Mucosa of descending colon (tissue), 3 donors: ENCODE results near the gene MTHFD1L. TPM values are rescaled to one million over a fixed set of nuclear protein-coding genes. Genes with fewer than 3 reads are reported as not detected.

ENCODE experiments used
- ATAC-seq: fragments of 200-7000 bp; cut with Tn5 transposase; one replicate; pipeline ENCODE4 v1.9.1; 2020; ENCODE audit warnings: mild to moderate bottlenecking, moderate library complexity
- DNase-seq, 3 donors: peaks; one replicate each; pipeline ENCODE4 v3.0.0-alpha.2; 2020
- H3K36me3 ChIP-seq: fragments of 200-600 bp; one replicate; pipeline ENCODE4 v1.8.0; 2021; ENCODE audit warnings: low read depth, mild to moderate bottlenecking
- H3K4me1 ChIP-seq: fragments of 200-600 bp; one replicate; pipeline ENCODE4 v1.8.0; 2021; ENCODE audit warnings: low read depth, mild to moderate bottlenecking
- H3K4me3 ChIP-seq: fragments of 200-600 bp; one replicate; pipeline ENCODE4 v1.8.0; 2021; ENCODE audit warnings: mild to moderate bottlenecking
- H3K9me3 ChIP-seq: fragments of 200-600 bp; one replicate; pipeline ENCODE4 v1.8.0; 2021; ENCODE audit warnings: mild to moderate bottlenecking
- intact Hi-C, 2 donors: fragments of 100-400 bp; cut with DNase I in 1 of 2; cut with micrococcal nuclease in 1 of 2; formaldehyde crosslinking; loops; one replicate each; pipeline versions ENCODE4 v1.11.0 to v1.11.1; 2022; cut with DNase I, micrococcal nuclease
- total RNA-seq, 3 donors: library from RNA; stranded (reverse); fragmentation: NEBNext Ultra II Directional in 2 of 3; extraction: Animal tissue kit (Norgen Biotek cat#: 25700) in 2 of 3; gene quantifications; one replicate each; pipeline versions ENCODE4 v1.2.1 to v1.2.4, GENCODE V29; 2021 to 2023
- TF ChIP-seq, protein P1 (sequence below): fragments of 200-600 bp; IDR thresholded peaks from one replicate; pipeline ENCODE4 v1.8.0; 2022; ENCODE audit warnings: antibody characterized with exemption, mild to moderate bottlenecking
- donor health status: DM: no; HTN: no; CAD: no; lungs with moderate emphysema.
- donor health status: DM: no; HTN: no; CAD: no.
- donor health status: DM: no; HTN: yes; CAD: no.

Gene MTHFD1L
- total RNA-seq, 3 donors from 2014 or later: 7.1 to 11.1 (median 8.9) TPM

DNA sequence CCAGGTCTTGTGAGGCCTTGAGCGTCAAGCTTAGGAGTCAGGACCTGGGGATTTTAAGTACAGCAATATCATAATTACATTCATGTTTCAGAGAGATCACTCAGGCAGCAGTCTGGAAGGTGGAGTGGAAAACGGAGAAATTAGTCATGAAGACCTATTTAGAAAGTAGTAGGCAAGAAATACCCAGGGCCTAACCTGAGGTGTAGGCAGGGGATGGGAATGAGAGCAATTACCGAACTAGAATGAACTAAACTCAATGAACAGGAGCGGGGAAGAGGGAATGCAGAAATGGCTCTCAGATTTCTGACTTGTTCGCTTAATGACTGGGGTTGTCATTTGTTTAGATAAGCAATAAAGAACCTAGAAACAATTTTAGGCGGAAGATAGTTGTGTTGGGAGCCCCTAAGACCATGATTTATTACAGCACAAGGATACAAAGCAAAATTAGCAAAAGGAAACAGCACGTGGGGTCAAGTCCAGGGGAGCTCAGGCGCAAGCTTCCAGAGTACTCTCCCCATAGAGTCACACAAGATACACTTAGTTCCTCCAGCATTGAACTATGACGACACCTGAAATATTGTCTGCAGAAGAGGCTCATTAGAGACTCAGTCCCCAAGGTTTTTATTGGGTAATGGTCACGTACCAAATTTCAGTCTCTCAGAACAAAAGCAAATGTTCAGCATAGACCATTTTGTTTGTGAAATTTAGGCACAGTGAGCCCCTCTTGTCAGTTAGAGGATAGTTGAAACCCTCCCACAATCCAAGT is 195.4 kb downstream of the MTHFD1L start:
- no peak overlapping the region for H3K4me3 ChIP-seq
- H3K9me3 ChIP-seq: no peaks in the 10 kb centered on the region
- DNase-seq: no peak
- TF ChIP-seq, protein P1, sequence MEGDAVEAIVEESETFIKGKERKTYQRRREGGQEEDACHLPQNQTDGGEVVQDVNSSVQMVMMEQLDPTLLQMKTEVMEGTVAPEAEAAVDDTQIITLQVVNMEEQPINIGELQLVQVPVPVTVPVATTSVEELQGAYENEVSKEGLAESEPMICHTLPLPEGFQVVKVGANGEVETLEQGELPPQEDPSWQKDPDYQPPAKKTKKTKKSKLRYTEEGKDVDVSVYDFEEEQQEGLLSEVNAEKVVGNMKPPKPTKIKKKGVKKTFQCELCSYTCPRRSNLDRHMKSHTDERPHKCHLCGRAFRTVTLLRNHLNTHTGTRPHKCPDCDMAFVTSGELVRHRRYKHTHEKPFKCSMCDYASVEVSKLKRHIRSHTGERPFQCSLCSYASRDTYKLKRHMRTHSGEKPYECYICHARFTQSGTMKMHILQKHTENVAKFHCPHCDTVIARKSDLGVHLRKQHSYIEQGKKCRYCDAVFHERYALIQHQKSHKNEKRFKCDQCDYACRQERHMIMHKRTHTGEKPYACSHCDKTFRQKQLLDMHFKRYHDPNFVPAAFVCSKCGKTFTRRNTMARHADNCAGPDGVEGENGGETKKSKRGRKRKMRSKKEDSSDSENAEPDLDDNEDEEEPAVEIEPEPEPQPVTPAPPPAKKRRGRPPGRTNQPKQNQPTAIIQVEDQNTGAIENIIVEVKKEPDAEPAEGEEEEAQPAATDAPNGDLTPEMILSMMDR: no peak
- H3K36me3 ChIP-seq: no peaks in the 10 kb centered on the region
- intact Hi-C loops: no loop called here
- no peaks in the 10 kb centered on the region for H3K4me1 ChIP-seq
- no peak for ATAC-seq

DNA sequence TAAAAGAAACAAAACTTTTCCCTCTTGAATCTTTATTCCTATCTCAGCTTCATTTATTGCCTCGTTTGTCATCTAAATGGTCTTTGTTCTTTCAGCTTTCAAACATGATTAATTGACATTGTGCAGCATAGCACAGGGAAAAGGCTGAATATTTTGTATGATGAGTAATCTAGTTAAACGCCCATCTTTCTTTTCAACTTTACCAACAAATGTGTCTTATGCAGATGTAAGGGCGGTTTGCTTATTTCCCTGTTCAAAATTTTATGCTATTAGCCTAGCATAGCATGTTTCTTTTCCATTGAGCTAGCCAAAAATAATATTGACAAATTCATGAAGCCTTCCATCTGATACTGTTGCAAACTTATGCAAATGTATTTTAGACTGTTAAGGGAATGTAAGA is 197.8 kb downstream of the MTHFD1L start:
- DNase-seq (no peak), ATAC-seq (no peak)
- Histone ChIP-seq H3K4me3 (no peak overlapping the region), H3K36me3 (no peaks in the 10 kb centered on the region), H3K4me1 (no peaks in the 10 kb centered on the region), H3K9me3 (no peaks in the 10 kb centered on the region)
- TF ChIP-seq, protein P1: no peak
- intact Hi-C loops: no loop called here

DNA sequence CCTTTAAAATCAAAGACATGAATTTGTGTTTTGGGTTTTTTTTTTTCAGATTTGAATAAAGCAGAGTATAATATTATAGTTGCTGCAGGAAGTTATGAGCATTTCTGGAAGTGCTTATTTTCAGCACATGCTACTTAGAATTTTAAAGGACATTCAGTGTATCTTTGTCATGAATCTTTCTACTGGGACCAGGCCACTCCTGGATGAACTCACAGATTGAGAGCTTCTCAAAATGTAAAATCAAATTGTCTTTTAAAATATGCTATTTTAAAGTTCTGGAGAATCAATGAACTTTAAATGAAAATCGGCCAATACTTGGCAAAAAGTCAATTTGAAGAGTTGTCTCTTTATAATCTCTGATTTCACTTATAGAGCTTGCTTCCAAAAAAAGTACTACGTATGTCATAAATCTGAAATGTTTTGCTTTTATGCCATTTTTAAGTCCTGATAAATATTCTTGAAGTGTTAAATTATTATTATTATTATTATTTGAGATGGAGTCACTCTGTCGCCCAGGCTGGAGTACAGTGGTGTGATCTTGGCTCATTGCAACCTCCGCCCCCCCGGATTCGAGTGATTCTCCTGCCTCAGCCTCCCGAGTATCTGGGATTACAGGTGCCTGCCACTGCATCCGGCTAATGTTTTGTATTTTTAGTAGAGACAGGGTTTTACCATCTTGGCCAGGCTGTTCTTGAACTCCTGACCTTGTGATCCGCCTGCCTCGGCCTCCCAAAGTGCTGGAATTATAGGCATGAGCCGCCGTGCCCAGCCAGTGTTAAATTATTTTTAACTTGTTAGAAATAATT is 198.5 kb downstream of the MTHFD1L start:
- TF ChIP-seq, protein P1: no peak
- intact Hi-C loops: no loop called here
- H3K9me3 ChIP-seq: no peaks in the 10 kb centered on the region
- ATAC-seq: no peak
- no peak for DNase-seq
- H3K4me1 ChIP-seq: no peaks in the 10 kb centered on the region
- no peak overlapping the region for H3K4me3 ChIP-seq
- H3K36me3 ChIP-seq: no peaks in the 10 kb centered on the region

DNA sequence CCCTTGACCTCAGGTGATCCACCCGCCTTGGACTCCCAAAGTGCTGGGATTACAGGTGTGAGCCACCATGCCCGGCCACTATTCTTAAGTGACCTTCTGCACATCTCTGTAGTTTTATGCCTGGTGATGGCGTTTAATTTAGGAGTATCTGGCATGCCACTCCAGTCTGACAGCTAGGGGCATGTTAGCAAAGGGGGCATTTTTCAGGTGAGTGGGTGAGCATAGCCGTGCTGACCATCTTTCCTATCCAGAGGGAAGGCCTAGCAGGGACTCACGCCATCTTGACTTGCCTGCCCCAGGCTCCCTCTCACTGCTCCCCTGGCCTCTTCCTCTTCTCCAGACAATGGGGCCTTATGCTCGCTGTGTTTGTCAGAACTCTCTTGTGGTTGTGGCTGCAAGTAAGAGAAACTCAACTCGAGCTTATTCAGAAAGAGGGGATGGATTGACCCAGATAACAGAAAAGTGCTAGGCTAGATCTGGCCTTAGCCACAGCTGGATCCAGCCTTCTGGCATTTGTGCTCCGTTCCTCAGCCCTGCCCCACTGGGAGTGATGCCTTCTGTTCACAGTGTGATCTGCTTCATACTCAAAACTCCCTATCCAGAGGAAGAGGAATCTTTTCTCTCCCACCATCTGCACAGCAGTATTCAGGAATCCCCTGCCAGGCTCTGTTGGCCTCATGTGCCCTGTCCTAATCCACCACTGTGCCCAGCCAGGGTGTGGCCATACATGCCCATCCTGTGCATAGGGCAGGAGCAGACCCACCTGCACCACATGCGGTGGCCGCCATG is 199.7 kb downstream of the MTHFD1L start:
- ATAC-seq: no peak
- TF ChIP-seq, protein P1: no peak
- Histone ChIP-seq H3K4me1 (no peaks in the 10 kb centered on the region), H3K9me3 (no peaks in the 10 kb centered on the region), H3K4me3 (no peak overlapping the region), H3K36me3 (no peaks in the 10 kb centered on the region)
- no peak for DNase-seq
- intact Hi-C loops: no loop called here

DNA sequence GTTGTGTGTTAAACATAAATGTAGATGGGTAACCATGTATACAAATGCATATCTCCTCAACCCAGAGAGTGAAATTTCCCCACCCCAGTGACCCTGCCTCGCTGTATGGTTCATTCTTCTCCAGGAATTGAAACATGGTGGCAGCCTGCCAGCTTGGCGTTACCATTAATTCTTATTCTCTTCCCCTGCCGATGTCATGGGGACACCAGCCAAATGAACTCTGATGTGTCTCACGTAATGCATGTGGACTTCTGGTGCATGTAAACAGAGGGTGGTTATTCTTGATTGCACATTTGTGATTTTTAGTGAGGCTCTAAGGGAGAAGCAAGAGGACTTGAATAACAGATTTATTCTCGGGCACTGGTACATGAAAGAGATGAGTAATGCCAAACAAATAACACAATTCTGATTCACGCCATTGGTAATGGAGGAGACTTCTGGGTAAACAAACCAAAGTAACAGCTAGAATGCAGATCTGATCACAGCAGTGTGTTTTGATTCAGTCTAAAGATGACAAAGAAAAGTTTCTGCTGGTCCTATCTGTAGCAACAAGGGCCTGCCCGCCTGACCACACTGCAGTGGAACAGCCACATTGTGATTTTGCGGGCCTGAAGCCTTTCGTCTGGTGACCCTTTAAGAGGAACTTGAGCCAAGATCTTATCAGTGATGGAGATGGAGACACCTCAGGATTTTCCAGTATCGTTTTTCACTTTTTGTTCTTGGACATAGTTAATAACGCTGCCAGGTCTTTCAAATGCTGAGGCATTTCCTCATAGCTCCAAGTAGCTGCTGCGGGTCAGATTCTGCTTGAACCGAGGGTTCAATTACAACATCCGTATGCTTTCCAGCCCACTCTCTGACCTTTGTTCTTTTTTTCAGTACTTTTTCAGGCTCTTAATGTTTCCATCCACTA is 202.4 kb downstream of the MTHFD1L start:
- no peaks in the 10 kb centered on the region for H3K4me1 ChIP-seq
- ATAC-seq: peak; percentile 39
- H3K36me3 ChIP-seq: no peaks in the 10 kb centered on the region
- no peaks in the 10 kb centered on the region for H3K9me3 ChIP-seq
- TF ChIP-seq, protein P1: no peak
- peak in 1 of 3 donors; percentile 35 for DNase-seq
- intact Hi-C loops: no loop called here
- no peak overlapping the region for H3K4me3 ChIP-seq
